K562 treated with DMSO at 1 percent for 4 hours (cell line): Measurements from ENCODE around the gene MMP17. TPM values are rescaled to one million over a fixed set of nuclear protein-coding genes. Genes with fewer than 3 reads are reported as not detected.

ENCODE experiments used
- total RNA-seq: library from RNA; unstranded; fragments of 300-600 nt; gene quantifications from 2 replicates; pipeline ENCODE4 v1.2.3, GENCODE V29; 2022; ENCODE audit not compliant: insufficient read depth

The MMP17 gene
- 7.3 and 16.0 TPM in 2 replicates for total RNA-seq

DNA sequence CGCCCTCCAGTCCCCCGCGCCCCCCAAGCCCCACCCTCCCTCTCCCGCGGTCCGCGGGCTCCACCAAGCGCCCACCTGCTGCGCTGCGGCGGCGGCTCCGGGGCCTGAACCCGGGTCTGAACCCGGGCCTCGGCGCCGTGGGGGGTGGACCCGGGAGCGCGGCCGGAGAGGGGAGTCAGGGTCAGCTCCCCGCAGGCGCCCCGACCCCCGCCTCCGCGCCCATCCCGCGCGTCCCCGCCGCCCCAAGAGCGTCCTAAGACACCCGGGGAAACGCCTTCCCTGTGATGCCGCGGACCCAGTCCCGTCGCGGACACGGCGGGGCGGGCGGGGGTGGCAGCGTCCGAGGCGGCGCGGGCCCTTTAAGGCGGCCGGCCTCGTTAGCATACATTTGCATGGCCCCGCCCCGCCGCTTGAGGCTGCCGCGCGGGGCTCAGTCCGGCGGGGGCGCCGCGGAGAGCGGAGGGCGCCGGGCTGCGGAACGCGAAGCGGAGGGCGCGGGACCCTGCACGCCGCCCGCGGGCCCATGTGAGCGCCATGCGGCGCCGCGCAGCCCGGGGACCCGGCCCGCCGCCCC, at the start of gene MMP17:
MMP17 (plus strand) TSS at position 433 of the 574 bp plus-strand sequence; CDS start at position 535, 102 bp downstream.

DNA sequence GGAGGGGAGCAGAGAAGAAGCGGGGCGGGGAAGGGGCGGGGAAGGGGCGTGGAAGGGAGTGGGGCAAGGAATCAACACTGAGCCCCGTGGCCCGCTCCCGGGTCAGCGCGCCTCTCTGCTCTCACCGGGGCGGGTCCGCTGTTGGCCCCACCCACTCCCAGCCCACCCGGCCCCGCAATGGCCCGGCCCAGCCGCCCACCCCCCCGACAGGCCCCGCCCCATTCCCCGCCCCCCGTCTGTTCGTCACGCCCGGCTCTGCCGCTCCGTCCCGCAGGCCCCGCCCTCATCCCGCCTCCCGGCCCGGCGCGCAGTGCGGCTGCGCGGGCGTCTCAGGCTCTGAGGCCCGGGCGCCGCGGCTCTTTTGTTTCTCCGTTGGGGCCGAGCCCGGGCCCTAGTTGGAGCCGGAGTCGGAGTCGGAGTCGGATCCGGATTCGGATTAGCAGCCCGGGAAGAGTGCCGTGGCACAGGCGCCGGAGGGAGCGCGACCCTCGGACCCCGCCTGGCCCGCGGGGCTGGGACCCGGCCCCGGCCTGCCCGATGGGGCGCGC, 66.2 kb downstream of the MMP17 start, which contains the start of gene ULK1:
ULK1 (plus strand) TSS at position 310 of the 548 bp plus-strand sequence. CDS start 380 bp downstream, outside the sequence.

Other genes starting within 250 kb of the MMP17 start
- 25.4 and 26.1 TPM in 2 replicates for gene SFSWAP, start 117.3 kb upstream of the MMP17 start, total RNA-seq
- gene ULK1, start 66.2 kb downstream of the MMP17 start, total RNA-seq, result 38.4 and 48.4 TPM in 2 replicates
- 23.4 and 30.7 TPM in 2 replicates for gene PUS1, start 100.9 kb downstream of the MMP17 start, total RNA-seq
- 31.2 and 40.0 TPM in 2 replicates for gene EP400, start 121.5 kb downstream of the MMP17 start, total RNA-seq